Rectal smooth muscle tissue (tissue), 1 donor: ENCODE data around the gene SCFD2.
A peak's percentile ranks its signal among the peaks of the same experiment; 100 is the strongest.
"Not testable (repeated sequence)": the region's sequence is repeated elsewhere in the genome, so short reads cannot be mapped to it uniquely, and the experiment has no call there.

ENCODE experiments used
- H3K27ac ChIP-seq: one replicate; pipeline ENCODE4 v1.7.0; 2013; ENCODE audit warnings: low read depth, low read length, inconsistent platforms
- H3K27me3 ChIP-seq: one replicate; pipeline ENCODE4 v1.7.0; 2013; ENCODE audit warnings: low read length; ENCODE audit not compliant: control insufficient read depth, insufficient read depth
- H3K36me3 ChIP-seq: one replicate; pipeline ENCODE4 v1.7.0; 2013; ENCODE audit warnings: low read length; ENCODE audit not compliant: control insufficient read depth, insufficient read depth
- H3K4me1 ChIP-seq: one replicate; pipeline ENCODE4 v1.7.0; 2013; ENCODE audit warnings: low read length; ENCODE audit not compliant: control insufficient read depth, insufficient read depth
- H3K4me3 ChIP-seq: one replicate; pipeline ENCODE4 v1.7.0; 2013; ENCODE audit warnings: low read length
- H3K9ac ChIP-seq: one replicate; pipeline ENCODE4 v1.7.0; 2013; ENCODE audit warnings: low read length

The SCFD2 gene

DNA sequence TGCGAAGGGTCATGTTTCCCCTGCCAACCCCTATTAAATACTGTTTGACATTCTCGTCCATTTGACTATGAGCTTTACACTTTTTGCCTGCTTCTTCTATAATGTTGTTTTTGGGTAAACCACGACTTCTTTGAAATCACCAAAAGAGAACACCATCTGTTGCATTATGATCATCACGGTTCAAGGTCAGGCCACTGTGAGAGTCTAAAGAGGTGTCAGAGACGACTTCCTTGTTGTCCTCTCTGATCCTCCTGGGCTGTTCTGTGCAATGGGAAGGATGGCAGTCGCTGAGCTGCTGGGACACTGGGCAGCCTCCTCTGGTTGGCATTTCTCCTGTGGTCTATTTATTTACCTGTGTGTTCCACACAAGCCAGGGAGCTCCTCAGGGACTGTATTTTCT, 366.2 kb downstream of the SCFD2 start:
- Histone ChIP-seq H3K4me1 (peaks cover 6% of the 10 kb centered on the region), H3K9ac (no peak overlapping the region), H3K4me3 (no peak overlapping the region), H3K27ac (no peak overlapping the region), H3K27me3 (no peaks in the 10 kb centered on the region), H3K36me3 (no peaks in the 10 kb centered on the region)

DNA sequence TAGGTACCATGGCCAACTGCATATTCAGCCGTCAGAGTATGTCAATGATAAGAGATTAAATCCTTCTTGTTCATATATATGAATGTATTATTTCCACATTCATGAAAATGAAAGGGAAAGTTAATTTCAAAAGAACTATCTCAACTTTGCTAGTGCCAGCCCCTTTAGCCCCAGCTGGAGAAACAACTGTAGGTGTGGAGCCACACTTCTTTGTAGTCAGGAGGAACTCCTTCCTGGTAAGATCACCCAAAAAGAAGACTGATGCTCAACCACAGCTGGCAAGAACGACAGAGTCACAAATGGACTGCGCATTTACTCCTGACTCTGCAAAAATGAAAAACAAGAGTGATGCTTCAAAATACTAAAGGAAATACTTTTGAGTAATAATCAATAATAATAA, 367.4 kb downstream of the SCFD2 start:
- H3K36me3 ChIP-seq = no peaks in the 10 kb centered on the region
- H3K4me1 ChIP-seq = peaks cover 12% of the 10 kb centered on the region
- no peaks in the 10 kb centered on the region for H3K27me3 ChIP-seq
- no peak overlapping the region for H3K4me3 ChIP-seq
- no peak overlapping the region for H3K27ac ChIP-seq
- no peak overlapping the region for H3K9ac ChIP-seq

DNA sequence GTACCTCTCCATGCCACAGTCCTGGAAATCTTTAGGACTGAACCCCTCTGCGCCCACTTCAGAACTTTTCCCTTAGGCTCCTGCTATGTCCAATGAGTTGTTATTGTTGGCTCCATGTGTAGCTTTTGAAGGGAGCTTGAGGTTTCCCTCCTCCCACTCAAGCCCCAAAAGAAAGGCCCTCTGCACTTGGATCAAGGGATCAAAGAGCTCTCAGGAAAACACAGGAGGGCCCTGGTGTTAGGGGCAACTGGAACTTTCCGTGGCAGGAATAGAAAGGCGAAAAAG, 368.8 kb downstream of the SCFD2 start:
- Histone ChIP-seq H3K4me3 (no peak overlapping the region), H3K4me1 (peaks cover 12% of the 10 kb centered on the region), H3K36me3 (no peaks in the 10 kb centered on the region), H3K27ac (no peak overlapping the region), H3K9ac (no peak overlapping the region), H3K27me3 (no peaks in the 10 kb centered on the region)

DNA sequence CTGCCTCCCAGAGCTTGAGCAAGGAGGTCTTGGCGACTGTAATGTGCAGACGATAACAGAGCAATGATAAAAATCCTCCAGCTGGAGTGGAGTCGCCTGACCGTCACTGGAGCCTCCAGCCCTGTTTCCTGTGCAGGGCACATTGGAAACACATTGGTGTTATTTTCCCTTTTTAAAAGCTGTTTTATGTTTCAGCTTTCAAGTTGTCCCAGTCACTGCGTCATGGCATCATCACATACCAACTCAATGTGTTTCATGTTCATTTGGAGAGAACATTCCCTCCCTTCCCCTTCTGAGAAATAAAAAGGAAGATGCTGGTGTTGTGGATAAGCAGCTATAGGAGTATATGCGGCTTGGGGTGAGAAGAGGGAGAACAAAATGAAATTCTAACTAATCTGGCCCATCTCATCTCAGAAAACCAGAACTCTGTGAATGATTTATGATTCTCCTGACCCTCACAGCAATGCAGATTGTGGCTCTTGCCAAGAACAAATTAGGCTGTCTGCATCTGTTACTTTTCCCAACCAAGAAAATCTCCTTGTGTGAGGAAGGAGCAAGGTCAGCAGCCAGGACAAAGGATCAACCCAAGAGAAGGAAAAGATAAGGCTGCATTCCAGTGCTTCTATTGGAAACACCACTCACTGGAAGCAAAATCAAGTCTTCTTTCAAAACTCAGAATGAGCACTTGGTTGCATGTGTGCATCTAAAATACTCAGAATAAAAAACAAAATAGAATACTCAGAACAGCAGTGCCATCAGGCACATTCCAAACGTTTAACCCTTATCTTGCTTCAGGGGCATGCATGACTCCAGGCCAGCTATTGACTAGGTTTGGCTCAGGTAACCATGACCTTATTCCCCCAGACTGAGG, 369.4 kb downstream of the SCFD2 start:
- Histone ChIP-seq H3K4me1 (peaks cover 12% of the 10 kb centered on the region), H3K36me3 (no peaks in the 10 kb centered on the region), H3K4me3 (no peak overlapping the region), H3K27ac (peak overlapping the region; percentile 23), H3K9ac (no peak overlapping the region), H3K27me3 (no peaks in the 10 kb centered on the region)

DNA sequence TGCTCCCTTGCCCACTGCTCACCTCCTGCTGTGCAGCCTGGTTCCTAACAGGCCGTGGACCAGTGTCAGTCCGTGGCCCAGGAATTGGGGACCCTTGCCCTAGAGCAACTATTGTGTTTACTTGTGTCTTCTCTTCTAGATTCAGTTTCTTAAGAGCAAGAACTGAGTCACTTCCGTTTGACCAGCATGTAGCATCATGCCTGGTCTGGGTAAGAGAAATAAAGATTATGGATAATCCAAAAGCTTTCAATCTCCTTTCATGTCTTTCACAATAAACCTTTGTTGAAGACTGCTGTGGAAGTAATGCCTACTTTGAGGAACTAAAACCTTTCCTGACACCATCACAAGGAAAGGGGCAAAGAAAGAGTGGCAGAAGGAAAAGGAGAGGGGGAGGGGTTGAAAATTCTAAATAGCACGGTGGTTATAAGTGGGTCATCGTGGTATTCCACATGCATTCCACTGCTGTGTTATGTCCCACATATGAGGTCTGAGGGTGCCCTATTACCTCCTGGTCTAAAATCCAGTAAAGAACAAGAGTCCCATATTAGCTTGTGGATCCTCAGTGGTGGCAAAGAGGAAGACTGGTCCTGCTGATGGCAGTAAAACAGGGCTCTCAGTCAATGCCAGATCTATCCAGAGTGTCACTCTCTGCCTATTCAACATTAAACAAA, 370.4 kb downstream of the SCFD2 start:
- Histone ChIP-seq H3K36me3 (no peaks in the 10 kb centered on the region), H3K27me3 (no peaks in the 10 kb centered on the region), H3K9ac (no peak overlapping the region), H3K4me3 (no peak overlapping the region), H3K4me1 (peaks cover 12% of the 10 kb centered on the region), H3K27ac (peak overlapping the region; percentile 23)

DNA sequence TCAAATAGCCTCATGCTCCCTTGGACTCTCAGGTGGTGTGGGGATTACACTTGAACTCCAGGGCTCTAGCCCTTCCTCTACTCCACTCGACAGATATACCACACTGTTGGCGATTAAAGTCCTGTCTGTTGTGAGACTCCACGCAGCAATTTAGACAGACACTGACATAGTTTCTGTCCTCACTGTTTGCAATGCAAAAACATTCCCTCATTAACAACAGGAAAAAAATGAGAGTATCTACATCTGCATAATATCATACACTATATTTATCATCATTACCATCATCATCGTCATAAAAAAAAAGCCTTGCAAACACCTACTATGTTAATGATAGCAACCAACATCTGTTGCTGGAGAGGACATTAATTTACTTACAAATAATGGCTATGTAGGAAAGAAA, 371.3 kb downstream of the SCFD2 start:
- Histone ChIP-seq H3K4me1 (peaks cover 12% of the 10 kb centered on the region), H3K4me3 (no peak overlapping the region), H3K27ac (no peak overlapping the region), H3K36me3 (no peaks in the 10 kb centered on the region), H3K9ac (no peak overlapping the region), H3K27me3 (no peaks in the 10 kb centered on the region)

DNA sequence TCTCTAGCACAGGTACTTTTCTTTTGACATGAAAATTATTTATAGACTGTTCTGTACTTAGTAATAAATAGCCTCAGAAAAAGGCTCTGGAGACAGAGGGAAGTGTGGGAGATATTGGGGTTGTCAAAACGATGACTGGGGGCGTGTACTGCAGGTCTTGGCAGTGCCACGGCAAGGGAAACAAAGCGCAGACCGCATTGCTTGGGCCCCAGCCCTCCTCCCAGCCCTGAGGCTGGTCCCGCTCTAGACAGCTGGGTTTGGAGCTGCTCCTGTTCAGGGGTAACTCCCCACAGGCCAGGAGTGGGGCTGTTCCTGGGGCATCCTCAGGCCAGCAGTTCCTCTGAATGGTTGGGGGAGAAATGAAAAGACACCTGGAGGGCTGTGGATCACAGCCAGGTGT, 372.1 kb downstream of the SCFD2 start:
- H3K4me3 ChIP-seq = no peak overlapping the region
- no peaks in the 10 kb centered on the region for H3K27me3 ChIP-seq
- no peak overlapping the region for H3K27ac ChIP-seq
- H3K4me1 ChIP-seq = peaks cover 12% of the 10 kb centered on the region
- no peak overlapping the region for H3K9ac ChIP-seq
- no peaks in the 10 kb centered on the region for H3K36me3 ChIP-seq

DNA sequence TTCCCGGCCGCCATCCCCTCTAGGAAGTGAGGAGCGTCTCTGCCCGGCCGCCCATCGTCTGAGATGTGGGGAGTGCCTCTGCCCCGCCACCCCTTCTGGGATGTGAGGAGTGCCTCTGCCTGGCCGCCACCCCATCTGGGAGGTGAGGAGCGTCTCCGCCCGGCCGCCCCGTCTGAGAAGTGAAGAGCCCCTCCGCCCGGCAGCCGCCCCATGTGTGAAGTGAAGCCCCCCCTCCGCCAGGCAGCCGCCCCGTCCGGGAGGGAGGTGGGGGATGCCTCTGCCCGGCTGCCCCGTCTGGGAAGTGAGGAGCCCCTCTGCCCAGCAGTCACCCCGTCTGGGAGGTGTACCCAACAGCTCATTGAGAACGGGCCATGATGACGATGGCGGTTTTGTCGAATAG, 373.3 kb downstream of the SCFD2 start:
- not testable (repeated sequence) for H3K27me3 ChIP-seq, H3K9ac ChIP-seq, H3K36me3 ChIP-seq, H3K27ac ChIP-seq, H3K4me3 ChIP-seq
- peaks cover 12% of the 10 kb centered on the region for H3K4me1 ChIP-seq

DNA sequence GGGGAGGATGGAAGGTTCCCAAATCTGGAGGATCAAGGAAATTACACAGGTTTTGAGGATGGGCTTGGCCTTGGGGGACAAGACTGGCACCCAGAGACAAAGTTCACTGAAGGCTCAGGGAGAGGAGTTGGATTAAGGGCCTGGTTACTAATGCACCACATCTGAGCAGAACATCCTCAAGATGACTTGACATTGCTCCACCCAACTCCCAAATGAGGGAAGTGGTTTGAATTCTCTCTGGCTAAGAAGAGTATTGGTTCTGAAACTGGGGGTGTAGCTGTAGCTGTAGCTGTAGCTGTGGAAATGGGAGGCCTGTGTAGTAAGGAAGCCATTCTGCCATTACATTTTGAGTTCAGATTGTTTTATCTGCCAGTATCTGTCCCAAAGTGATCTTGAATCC, 374.4 kb downstream of the SCFD2 start:
- H3K4me3 ChIP-seq = no peak overlapping the region
- no peaks in the 10 kb centered on the region for H3K36me3 ChIP-seq
- no peaks in the 10 kb centered on the region for H3K27me3 ChIP-seq
- H3K9ac ChIP-seq = no peak overlapping the region
- peaks cover 7% of the 10 kb centered on the region for H3K4me1 ChIP-seq
- H3K27ac ChIP-seq = no peak overlapping the region

DNA sequence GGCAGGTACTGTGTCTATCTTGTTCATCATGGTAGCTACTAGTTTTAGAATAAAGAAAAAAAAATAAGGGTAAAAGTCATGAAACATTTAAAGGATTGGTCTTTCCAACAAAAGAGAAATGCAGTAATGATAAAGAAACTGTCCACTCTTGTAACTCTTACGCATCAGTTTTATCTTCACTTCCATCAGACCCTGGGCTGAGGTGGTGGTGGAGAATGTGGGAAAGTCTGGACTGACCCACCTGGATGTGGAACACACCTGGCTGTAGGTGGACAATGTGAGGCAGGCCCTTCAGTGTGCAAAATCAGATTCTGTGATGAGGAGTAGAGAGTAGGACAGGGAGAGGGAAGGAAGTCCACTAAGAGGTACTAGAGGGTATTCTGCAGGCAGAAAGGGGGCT, 375.2 kb downstream of the SCFD2 start:
- no peaks in the 10 kb centered on the region for H3K36me3 ChIP-seq
- no peak overlapping the region for H3K9ac ChIP-seq
- no peak overlapping the region for H3K4me3 ChIP-seq
- no peaks in the 10 kb centered on the region for H3K27me3 ChIP-seq
- H3K4me1 ChIP-seq = peaks cover 6% of the 10 kb centered on the region
- H3K27ac ChIP-seq = no peak overlapping the region

DNA sequence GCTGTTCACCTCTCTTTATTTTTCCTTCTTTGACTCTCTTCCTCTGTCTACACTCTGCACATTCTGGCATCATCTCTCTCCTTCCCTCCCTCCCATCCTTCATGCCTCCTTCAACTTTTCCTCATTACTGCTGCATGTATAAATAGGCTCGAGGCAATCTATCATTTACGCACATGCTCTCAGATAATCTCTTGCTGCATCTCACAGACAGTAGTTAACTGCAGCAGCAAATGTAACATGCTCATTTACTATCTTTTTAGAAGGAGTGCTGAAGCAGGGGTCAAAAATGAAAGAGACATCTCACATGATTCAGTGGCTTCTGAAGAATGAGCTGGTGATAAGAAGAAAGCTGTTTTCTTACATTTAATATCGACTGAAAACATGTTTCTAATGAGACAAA, 376.0 kb downstream of the SCFD2 start:
- Histone ChIP-seq H3K4me3 (no peak overlapping the region), H3K4me1 (peaks cover 6% of the 10 kb centered on the region), H3K27ac (no peak overlapping the region), H3K27me3 (no peaks in the 10 kb centered on the region), H3K9ac (no peak overlapping the region), H3K36me3 (no peaks in the 10 kb centered on the region)

DNA sequence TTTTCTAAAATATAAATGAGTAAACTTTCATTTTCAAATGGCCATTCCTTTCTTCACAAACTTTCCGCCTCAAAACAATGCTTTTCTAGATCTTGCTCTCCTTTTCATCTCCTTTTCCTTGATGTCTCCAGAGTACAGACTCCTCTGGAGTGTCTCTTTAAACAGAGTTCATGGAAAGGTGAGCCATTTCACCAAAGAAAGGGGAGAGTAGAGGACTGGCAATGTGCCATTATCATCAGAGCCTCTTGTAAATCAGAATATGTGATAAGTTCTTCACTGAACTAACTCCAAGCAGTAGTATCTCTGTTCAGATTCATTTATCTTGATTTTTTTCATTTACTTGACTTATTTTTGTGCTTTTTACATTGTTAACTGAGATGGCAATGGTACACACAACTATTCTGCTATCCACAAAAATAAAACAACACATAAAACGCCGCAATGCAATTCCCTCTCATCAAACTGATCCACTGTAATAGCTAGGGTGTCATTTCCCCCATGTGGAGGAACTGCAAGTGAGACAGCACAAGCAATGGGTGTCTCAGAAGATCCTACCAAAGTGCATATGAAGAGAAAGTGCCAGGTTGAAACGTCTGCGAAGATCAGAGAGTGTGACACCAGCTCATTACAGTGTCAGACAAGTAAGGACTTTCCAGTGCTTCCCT, 378.3 kb downstream of the SCFD2 start:
- Histone ChIP-seq H3K4me3 (no peak overlapping the region), H3K27ac (no peak overlapping the region), H3K36me3 (no peaks in the 10 kb centered on the region), H3K9ac (no peak overlapping the region), H3K4me1 (no peaks in the 10 kb centered on the region), H3K27me3 (no peaks in the 10 kb centered on the region)
